Left lobe of liver (tissue), 2 donors: ENCODE data around the gene PLD4. TPM values are rescaled to one million over a fixed set of nuclear protein-coding genes. Genes with fewer than 3 reads are reported as not detected.
A peak's percentile ranks its signal among the peaks of the same experiment; 100 is the strongest.

Experiments
- ATAC-seq: fragments of 200-7000 bp; cut with Tn5 transposase; one replicate; pipeline ENCODE4 v1.9.1; 2020; ENCODE audit warnings: mild to moderate bottlenecking, moderate library complexity
- DNase-seq: peaks from one replicate; pipeline ENCODE4 v3.0.0-alpha.2; 2020; ENCODE audit warnings: low spot score
- total RNA-seq: library from RNA; stranded (reverse); gene quantifications from one replicate; pipeline ENCODE4 v1.2.1, GENCODE V29; 2021
- donor health status: DM: no; HTN: no; CAD: no; lungs with moderate emphysema.
- donor health status: DM: no; HTN: yes; CAD: no.

PLD4 gene
- total RNA-seq, 1 donor from 2014 or later = not detected

DNA sequence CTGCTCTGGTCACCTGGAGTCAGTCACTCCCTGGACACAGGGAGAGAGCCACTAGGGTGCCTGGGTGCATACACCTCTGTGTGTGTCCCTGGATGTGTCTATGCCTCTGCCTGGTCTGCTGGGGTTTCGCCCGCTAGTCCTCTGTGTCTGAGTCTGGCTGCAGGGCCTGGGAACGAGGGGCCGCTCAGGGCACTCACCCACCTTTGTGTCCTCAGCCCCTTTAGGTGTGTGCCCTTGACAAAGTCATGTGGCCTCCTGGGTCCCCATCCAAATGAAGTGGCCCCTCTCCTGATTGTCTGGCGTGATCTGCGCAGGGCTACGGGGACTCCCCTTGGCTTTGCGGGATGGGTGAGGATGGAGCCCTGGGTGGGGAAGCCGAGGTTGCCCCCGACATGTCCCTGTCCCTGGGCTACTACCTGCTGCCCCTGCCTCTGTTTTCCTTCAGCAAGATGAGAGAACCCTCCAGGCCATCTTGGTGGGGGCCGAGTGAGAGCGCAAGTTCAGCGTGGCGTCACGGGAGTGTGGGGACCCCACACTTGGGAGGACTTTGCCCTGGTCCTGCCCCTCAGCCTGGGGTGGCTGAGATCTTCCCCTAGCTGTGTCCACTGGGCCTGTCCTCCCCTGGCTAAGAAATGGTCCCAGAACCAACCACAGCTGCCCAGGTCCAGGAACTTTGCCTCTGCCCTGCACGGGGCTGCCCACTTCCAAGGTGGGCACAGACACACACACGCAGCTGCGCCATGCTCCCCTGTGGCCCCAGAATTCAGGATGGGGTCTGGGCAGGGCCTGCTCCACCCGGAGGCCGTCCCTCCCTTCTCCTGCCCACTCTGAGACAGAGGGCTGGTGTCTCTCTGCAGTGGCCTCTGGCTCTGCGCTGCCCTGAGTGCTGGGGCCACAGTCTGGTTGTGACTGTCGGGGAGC is 56.2 kb downstream of the PLD4 start:
- ATAC-seq (no peak), DNase-seq (no peak)

DNA sequence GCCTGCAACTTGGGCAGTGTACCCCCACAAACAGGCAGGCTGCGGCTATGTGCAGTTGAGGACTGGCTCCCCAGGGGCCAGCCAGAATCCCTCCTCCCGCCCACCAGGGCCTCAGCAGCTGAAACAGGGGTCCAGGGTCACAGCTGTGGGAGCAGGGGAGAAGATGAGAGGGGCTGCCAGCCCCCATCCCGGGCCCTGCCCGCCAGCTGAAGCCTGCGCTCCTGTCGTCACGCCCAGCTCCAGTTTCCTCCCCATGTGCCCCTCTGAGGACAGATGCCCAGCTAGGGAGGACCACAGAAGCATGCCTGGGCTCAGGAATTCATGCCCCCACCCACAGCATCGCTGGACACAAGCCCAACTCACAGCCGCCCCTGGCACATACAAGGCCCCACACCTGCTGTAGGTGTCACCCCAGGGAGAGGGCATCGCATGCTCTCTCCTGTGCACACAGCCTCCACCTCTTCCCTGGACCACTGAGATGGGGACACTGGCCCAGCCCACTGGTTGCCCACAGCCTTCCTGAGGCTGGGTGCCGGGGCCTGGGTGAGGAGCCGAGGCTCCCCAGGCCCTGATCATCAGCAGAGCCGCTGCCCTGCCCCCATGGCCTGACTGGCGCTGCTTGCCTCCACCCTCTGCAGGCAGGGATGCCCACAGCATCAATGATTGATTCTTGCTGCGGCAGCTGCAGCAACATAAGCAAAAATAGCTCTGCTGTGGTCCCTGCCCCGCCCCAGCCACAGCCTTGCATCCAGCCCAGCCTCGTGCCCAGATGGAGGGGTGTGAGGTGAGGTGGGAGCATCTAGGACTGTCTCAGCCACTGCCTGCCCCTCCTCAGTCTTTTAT is 57.2 kb downstream of the PLD4 start:
- ATAC-seq = no peak
- DNase-seq = peak; percentile 44

DNA sequence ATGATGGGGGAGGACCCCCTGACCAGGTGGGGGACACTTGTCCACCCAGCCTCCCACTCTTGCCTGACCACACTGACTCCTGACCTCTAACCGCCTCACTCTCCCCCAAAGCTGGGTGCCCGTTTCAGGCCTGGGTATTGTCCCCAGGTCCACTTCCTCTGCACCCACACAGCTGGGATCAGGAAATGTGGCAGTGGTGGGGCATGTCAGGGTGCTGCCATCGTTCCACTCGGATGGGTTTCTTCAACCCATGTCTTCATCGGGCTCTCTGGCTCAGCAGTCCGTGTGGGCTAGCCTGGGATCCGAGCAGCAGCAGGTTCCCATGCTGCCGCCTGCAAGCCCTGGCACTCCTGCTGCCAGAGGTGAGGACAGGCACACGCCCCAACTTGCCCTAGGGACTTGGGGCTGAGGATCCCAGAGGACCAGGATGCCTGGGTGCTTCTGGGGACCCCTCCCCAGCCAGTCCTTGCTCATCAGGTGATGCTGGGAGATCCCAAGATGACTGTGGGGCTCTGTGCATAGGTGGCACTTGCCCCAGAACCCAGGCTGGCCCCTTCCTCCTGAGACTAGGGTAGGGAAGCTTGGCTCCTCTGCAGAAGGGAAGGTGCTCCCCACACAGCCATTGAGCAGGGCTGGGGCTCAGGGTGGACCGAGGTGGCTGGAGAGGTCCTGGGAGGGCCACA is 58.0 kb downstream of the PLD4 start:
- no peak for ATAC-seq

More for the DNA sequence above, 58.0 kb downstream of the PLD4 start:
- DNase-seq = no peak

Other genes starting within 250 kb of the PLD4 start
- gene INF2, start 235.3 kb upstream of the PLD4 start, total RNA-seq = 63.1 TPM
- gene ADSS1, start 200.7 kb upstream of the PLD4 start, total RNA-seq = 51.9 TPM
- 50.3 TPM for gene SIVA1, start 171.7 kb upstream of the PLD4 start, total RNA-seq
- 90.1 TPM for gene AKT1, start 129.1 kb upstream of the PLD4 start, total RNA-seq
- 4.9 TPM for gene ZBTB42, start 123.8 kb upstream of the PLD4 start, total RNA-seq
- gene CEP170B, start 59.6 kb upstream of the PLD4 start, total RNA-seq = 22.9 TPM
- gene AHNAK2, start 53.5 kb downstream of the PLD4 start, total RNA-seq = 5.5 TPM
- 2.2 TPM for gene CLBA1, start 60.9 kb downstream of the PLD4 start, total RNA-seq
- gene CDCA4, start 96.2 kb downstream of the PLD4 start, total RNA-seq = 1.4 TPM
- gene GPR132, start 140.6 kb downstream of the PLD4 start, total RNA-seq = 0.40 TPM
- 1.3 TPM for gene JAG2, start 243.9 kb downstream of the PLD4 start, total RNA-seq